SK-N-SH (cell line): ENCODE results near the gene FAM162A.

ENCODE experiments used
- CTCF ChIP-seq: fragments of 200-600 bp; sonication (generic); IDR thresholded peaks from 2 replicates; pipeline ENCODE4 v1.6.1; 2017; ENCODE audit warnings: antibody characterized with exemption, mild to moderate bottlenecking, moderate library complexity
- PBX3 ChIP-seq: IDR thresholded peaks from 2 replicates; pipeline ENCODE4; 2012
- POLR2AphosphoS5 ChIP-seq: IDR thresholded peaks from 2 replicates; pipeline ENCODE4 v1.6.1; 2012; ENCODE audit warnings: low read depth, low read length
- REST ChIP-seq: IDR thresholded peaks from 2 replicates; pipeline ENCODE4 v1.6.1; 2012; ENCODE audit warnings: mild to moderate bottlenecking, low read depth, low read length, moderate library complexity
- RFX5 ChIP-seq: IDR thresholded peaks from 2 replicates; pipeline ENCODE4 v1.6.1; 2012; ENCODE audit warnings: mild to moderate bottlenecking, improper control_type of control experiment, low read length
- TF ChIP-seq, protein P1 (sequence below): IDR thresholded peaks from 2 replicates; pipeline ENCODE4 v1.4.0; 2012; ENCODE audit warnings: low read depth, borderline replicate concordance
- TF ChIP-seq, protein P2 (sequence below): fragments of 150-350 bp; IDR thresholded peaks from 2 replicates; pipeline ENCODE4 v1.6.1; 2016; ENCODE audit warnings: mild to moderate bottlenecking, low read depth, low read length

DNA sequence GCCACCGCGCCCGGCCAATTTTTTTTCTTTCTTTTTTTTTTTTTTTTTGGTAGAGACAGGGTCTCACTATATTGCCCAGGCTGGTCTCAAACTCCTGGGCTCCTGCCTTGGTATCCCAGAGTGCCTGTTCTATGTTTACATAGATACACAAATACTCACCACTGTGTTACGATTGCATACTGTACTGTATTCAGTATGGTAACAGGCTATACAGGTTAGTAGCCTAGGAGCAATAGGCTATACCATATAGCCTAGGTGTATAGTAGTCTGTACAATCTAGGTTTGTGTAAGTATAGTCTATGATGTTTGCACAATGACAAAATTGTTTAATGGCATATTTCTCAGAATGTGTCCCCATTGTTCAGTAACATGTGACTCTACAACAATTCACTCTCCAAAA, 32.4 kb upstream of the FAM162A start:
- no peak for TF ChIP-seq CTCF
- TF ChIP-seq RFX5 = no peak
- TF ChIP-seq POLR2AphosphoS5 = no peak
- no peak for TF ChIP-seq PBX3
- no peak for TF ChIP-seq REST
- TF ChIP-seq, protein P1, sequence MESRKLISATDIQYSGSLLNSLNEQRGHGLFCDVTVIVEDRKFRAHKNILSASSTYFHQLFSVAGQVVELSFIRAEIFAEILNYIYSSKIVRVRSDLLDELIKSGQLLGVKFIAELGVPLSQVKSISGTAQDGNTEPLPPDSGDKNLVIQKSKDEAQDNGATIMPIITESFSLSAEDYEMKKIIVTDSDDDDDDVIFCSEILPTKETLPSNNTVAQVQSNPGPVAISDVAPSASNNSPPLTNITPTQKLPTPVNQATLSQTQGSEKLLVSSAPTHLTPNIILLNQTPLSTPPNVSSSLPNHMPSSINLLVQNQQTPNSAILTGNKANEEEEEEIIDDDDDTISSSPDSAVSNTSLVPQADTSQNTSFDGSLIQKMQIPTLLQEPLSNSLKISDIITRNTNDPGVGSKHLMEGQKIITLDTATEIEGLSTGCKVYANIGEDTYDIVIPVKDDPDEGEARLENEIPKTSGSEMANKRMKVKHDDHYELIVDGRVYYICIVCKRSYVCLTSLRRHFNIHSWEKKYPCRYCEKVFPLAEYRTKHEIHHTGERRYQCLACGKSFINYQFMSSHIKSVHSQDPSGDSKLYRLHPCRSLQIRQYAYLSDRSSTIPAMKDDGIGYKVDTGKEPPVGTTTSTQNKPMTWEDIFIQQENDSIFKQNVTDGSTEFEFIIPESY = no peak
- TF ChIP-seq, protein P2, sequence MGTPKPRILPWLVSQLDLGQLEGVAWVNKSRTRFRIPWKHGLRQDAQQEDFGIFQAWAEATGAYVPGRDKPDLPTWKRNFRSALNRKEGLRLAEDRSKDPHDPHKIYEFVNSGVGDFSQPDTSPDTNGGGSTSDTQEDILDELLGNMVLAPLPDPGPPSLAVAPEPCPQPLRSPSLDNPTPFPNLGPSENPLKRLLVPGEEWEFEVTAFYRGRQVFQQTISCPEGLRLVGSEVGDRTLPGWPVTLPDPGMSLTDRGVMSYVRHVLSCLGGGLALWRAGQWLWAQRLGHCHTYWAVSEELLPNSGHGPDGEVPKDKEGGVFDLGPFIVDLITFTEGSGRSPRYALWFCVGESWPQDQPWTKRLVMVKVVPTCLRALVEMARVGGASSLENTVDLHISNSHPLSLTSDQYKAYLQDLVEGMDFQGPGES = no peak
